ENCODE measurements around the gene TNIP2. TPM values are rescaled to one million over a fixed set of nuclear protein-coding genes. Genes with fewer than 3 reads are reported as not detected.

TNIP2 gene
- total and polyA plus RNA-seq, 2 of the 13 experiments (the other 11 are each of a cell fraction or from before 2014, with no cell fraction given): 25.6 to 38.0 TPM

DNA sequence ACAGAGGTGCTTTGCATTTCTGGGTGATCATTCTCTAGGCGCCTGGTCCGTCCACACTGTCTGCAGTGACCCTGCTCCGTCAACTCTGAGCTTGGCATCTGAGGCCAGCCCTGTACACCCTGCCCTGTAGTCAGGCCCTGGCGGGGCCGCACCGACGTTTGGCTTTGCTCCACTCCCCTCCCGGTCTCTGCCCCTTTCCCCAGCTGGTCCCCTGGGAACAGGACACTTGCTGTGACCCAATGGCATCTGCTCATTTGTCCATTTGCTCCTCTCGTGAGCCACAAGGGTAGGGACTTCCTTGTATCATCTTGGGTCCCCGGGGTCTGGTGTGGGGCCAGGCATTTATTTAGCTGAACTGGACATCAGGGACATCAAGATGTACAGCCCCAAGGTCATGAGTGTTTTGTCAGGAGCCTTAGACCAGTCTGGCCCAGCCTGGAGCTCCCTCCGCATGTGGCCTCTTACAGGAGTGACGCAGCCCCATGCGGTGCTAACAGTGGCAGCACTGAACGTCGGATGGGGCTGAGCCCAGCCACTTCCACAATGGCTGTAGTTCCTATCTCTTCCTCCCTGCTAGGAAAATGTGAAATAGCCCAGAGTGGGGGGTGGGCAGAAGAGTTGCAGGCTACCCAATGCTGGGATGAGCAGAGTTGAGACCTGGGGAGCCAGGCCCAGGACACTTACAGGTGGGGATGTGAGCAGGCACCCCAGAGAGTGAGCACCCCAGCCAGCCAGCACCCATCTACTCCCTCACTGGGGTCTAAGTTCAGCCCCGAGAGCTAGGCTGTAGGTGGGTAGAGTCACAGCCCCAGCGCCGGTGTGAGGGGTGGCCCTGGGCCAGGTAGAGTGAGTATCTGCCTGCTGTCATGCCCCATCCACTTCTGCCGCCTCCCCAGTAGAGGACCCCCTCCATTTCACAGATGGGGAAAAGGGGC, 34.7 kb upstream of the TNIP2 start (continued):
- TF ChIP-seq TCF7L2 (IDR thresholded peaks at IDR 0.05; ENCODE audit: low read depth, low read length) (no peak), DR1 (CRISPR knock-in tag; IDR thresholded peaks at IDR 0.05) (no peak), RAD21 (CRISPR knock-in tag; IDR thresholded peaks at IDR 0.05) (0 out of 2 replicates have a peak, but pooled peaks have one; percentile 12), ZMYM2 (CRISPR knock-in tag; IDR thresholded peaks at IDR 0.05) (peak; percentile 33; the same call in 1 of the 2 replicates), XRCC5 (optimal IDR thresholded peaks at IDR 0.05; ENCODE audit: low read length) (peak; percentile 9), MEIS1 (CRISPR knock-in tag; IDR thresholded peaks at IDR 0.05; ENCODE audit: borderline replicate concordance) (no peak), ZNF746 (CRISPR knock-in tag; IDR thresholded peaks at IDR 0.05) (0 out of 2 replicates have a peak, but pooled peaks have one; percentile 39), HES4 (CRISPR knock-in tag; IDR thresholded peaks at IDR 0.05; ENCODE audit: borderline replicate concordance) (no peak), ZNF441 (CRISPR knock-in tag; IDR thresholded peaks at IDR 0.05; ENCODE audit: borderline replicate concordance) (no peak), ZFP36 (IDR thresholded peaks at IDR 0.05; ENCODE audit: borderline replicate concordance, low read depth, low read length, partially characterized antibody) (no peak), KMT2B (CRISPR knock-in tag; IDR thresholded peaks at IDR 0.05) (no peak), ZNF883 (CRISPR knock-in tag; IDR thresholded peaks at IDR 0.05; ENCODE audit: not compliant biosample characterization) (peak; percentile 7), ZNF724P (CRISPR knock-in tag; IDR thresholded peaks at IDR 0.05; ENCODE audit: borderline replicate concordance) (peak; percentile 50; the same call in 1 of the 2 replicates), NFYB (CRISPR knock-in tag; IDR thresholded peaks at IDR 0.05) (no peak), TGIF2 (CRISPR knock-in tag; IDR thresholded peaks at IDR 0.05) (peak; percentile 98), ZXDC (CRISPR knock-in tag; IDR thresholded peaks at IDR 0.05) (0 out of 2 replicates have a peak, but pooled peaks have one; percentile 44)
- TF ChIP-seq, protein P1, sequence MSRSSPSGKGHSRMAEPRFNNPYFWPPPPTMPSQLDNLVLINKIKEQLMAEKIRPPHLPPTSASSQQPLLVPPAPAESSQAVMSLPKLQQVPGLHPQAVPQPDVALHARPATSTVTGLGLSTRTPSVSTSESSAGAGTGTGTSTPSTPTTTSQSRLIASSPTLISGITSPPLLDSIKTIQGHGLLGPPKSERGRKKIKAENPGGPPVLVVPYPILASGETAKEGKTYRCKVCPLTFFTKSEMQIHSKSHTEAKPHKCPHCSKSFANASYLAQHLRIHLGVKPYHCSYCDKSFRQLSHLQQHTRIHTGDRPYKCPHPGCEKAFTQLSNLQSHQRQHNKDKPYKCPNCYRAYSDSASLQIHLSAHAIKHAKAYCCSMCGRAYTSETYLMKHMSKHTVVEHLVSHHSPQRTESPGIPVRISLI (CRISPR knock-in tag; IDR thresholded peaks at IDR 0.05; ENCODE audit: borderline replicate concordance): no peak
- TF ChIP-seq, protein P2, sequence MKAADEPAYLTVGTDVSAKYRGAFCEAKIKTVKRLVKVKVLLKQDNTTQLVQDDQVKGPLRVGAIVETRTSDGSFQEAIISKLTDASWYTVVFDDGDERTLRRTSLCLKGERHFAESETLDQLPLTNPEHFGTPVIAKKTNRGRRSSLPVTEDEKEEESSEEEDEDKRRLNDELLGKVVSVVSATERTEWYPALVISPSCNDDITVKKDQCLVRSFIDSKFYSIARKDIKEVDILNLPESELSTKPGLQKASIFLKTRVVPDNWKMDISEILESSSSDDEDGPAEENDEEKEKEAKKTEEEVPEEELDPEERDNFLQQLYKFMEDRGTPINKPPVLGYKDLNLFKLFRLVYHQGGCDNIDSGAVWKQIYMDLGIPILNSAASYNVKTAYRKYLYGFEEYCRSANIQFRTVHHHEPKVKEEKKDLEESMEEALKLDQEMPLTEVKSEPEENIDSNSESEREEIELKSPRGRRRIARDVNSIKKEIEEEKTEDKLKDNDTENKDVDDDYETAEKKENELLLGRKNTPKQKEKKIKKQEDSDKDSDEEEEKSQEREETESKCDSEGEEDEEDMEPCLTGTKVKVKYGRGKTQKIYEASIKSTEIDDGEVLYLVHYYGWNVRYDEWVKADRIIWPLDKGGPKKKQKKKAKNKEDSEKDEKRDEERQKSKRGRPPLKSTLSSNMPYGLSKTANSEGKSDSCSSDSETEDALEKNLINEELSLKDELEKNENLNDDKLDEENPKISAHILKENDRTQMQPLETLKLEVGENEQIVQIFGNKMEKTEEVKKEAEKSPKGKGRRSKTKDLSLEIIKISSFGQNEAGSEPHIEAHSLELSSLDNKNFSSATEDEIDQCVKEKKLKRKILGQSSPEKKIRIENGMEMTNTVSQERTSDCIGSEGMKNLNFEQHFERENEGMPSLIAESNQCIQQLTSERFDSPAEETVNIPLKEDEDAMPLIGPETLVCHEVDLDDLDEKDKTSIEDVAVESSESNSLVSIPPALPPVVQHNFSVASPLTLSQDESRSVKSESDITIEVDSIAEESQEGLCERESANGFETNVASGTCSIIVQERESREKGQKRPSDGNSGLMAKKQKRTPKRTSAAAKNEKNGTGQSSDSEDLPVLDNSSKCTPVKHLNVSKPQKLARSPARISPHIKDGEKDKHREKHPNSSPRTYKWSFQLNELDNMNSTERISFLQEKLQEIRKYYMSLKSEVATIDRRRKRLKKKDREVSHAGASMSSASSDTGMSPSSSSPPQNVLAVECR (CRISPR knock-in tag; IDR thresholded peaks at IDR 0.05; ENCODE audit: borderline replicate concordance): peak; percentile 20; the same call in 1 of the 2 replicates
- TF ChIP-seq, protein P3, sequence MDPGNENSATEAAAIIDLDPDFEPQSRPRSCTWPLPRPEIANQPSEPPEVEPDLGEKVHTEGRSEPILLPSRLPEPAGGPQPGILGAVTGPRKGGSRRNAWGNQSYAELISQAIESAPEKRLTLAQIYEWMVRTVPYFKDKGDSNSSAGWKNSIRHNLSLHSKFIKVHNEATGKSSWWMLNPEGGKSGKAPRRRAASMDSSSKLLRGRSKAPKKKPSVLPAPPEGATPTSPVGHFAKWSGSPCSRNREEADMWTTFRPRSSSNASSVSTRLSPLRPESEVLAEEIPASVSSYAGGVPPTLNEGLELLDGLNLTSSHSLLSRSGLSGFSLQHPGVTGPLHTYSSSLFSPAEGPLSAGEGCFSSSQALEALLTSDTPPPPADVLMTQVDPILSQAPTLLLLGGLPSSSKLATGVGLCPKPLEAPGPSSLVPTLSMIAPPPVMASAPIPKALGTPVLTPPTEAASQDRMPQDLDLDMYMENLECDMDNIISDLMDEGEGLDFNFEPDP (CRISPR knock-in tag; conservative IDR thresholded peaks at IDR 0.05): 0 out of 2 replicates have a peak, but pooled peaks have one; percentile 72
